Left ventricle myocardium superior (tissue), 1 donor: ENCODE measurements around the gene CD9. TPM values are rescaled to one million over a fixed set of nuclear protein-coding genes. Genes with fewer than 3 reads are reported as not detected.

Source experiments
- ATAC-seq: fragments of 200-7000 bp; cut with Tn5 transposase; one replicate; pipeline ENCODE4 v1.9.1; 2020; ENCODE audit warnings: mild to moderate bottlenecking, moderate library complexity
- DNase-seq: peaks from one replicate; pipeline ENCODE4 v3.0.0-alpha.2; 2020
- intact Hi-C: fragments of 100-400 bp; cut with micrococcal nuclease; formaldehyde crosslinking; loops from one replicate; pipeline ENCODE4 v1.11.0; 2022
- total RNA-seq: library from RNA; stranded (reverse); fragmentation: NEBNext Ultra II Directional; extraction: Animal tissue kit (Norgen Biotek cat#: 25700); gene quantifications from one replicate; pipeline ENCODE4 v1.2.1, GENCODE V29; 2021
- donor health status: DM: no; HTN: yes; CAD: no; lungs with severe emphysema.

CD9 gene
- total RNA-seq, 1 donor from 2014 or later, result 39.2 TPM

GRCh38 chr12:6279256-6279628, 79.0 kb downstream of the CD9 start:
- ATAC-seq (no peak), DNase-seq (no peak)
- intact Hi-C loops, result no loop called here

DNA sequence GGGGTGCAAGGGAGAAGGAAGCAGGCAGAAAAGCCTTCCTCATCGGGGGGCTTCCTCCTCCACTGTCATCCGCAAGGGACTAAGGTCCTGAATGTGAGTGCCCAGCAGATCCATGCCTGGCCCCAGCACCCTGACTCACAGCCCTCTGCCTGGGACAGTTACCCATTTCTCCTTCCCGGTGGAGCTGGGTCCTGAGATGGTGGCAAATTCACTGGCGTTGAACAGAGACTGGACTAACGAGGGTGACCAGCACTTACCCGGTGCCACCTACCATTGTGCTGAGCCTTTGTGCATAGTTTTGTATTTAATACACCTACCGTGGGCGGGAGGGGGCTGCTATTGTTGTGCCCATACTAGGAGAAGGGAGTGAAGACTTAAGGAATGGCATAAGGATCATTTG, 79.4 kb downstream of the CD9 start:
- intact Hi-C loops, result loop anchor here (5.0 kb wide), 1 partner anchor 212 kb away; no protein-coding TSS in a partner anchor

GRCh38 chr12:6280053-6280469, 79.9 kb downstream of the CD9 start:
- intact Hi-C loops, result loop anchor here (5.0 kb wide), 1 partner anchor 213 kb away; no protein-coding TSS in a partner anchor
- ATAC-seq (peak; percentile 3), DNase-seq (no peak)

More for the DNA sequence above, 79.4 kb downstream of the CD9 start:
- ATAC-seq (no peak), DNase-seq (no peak)

- intact Hi-C loops, result loop anchor here (5.0 kb wide), 1 partner anchor 213 kb away; no protein-coding TSS in a partner anchor
- ATAC-seq (no peak), DNase-seq (no peak)
Observed at GRCh38 chr12:6280672-6281071, 80.5 kb downstream of the CD9 start.

GRCh38 chr12:6281081-6281809, 81.0 kb downstream of the CD9 start:
- intact Hi-C loops, result loop anchor here (5.0 kb wide), 1 partner anchor 214 kb away; no protein-coding TSS in a partner anchor

DNA sequence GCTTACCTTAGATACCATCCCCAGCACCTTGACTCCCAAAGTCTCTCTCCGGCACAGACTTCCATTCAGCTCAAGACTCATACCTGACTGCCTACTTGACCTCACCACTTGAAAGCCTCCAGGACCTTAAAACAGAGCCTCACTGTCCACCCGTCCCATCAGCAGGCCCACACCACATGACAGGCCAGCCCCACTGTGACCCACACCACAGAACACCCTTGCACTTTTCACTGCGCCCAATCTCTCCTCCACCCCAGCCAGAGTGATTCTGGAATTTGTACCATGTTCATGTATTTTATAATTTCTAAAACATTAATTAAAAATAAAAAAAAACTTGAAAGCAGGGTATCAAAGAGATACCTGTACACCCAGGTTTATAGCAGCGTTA, 82.2 kb downstream of the CD9 start:
- intact Hi-C loops, result loop anchor here (5.0 kb wide), 1 partner anchor 215 kb away; no protein-coding TSS in a partner anchor
- ATAC-seq (no peak), DNase-seq (no peak)

More at GRCh38 chr12:6281081-6281809, 81.0 kb downstream of the CD9 start:
- DNase-seq (no peak), ATAC-seq (no peak)

- DNase-seq (no peak), ATAC-seq (no peak)
- intact Hi-C loops, result loop anchor here (2.0 to 5.0 kb wide), 2 partner anchors 89 to 217 kb away; no protein-coding TSS in a partner anchor
Observed at GRCh38 chr12:6284273-6284672, 84.1 kb downstream of the CD9 start.

- intact Hi-C loops, result loop anchor here (2.0 kb wide), 1 partner anchor 90 kb away; no protein-coding TSS in a partner anchor
- ATAC-seq, result peak; percentile 89
- DNase-seq, result peak; percentile 55
Observed at GRCh38 chr12:6285063-6285477, 84.9 kb downstream of the CD9 start.

- intact Hi-C loops, result loop anchor here (2.0 kb wide), 1 partner anchor 91 kb away; no protein-coding TSS in a partner anchor
- no peak for DNase-seq
- no peak for ATAC-seq
Observed at GRCh38 chr12:6285532-6286306, 85.5 kb downstream of the CD9 start.

Other genes with a start within 250 kb of the CD9 start
- gene VWF, start 75.7 kb upstream of the CD9 start, total RNA-seq, result 275 TPM
- gene PLEKHG6, start 110.3 kb downstream of the CD9 start, total RNA-seq, result 0.47 TPM
- gene TNFRSF1A, start 141.7 kb downstream of the CD9 start, total RNA-seq, result 44.0 TPM
- gene SCNN1A, start 175.2 kb downstream of the CD9 start, total RNA-seq, result 1.7 TPM
- 32.9 TPM for gene LTBR, start 183.8 kb downstream of the CD9 start, total RNA-seq
- 0.20 TPM for gene CD27, start 244.6 kb downstream of the CD9 start, total RNA-seq